Activated CD8-positive, alpha-beta memory T cell treated with anti-CD3 and anti-CD28 coated beads, Interleukin-2, amount 50 U/mL, for 24 hours (primary cell): ENCODE measurements around the gene CCT8.
"Not testable (repeated sequence)": the region's sequence is repeated elsewhere in the genome, so short reads cannot be mapped to it uniquely, and the experiment has no call there.

Experiments used
- DNase-seq: peaks from one replicate; pipeline ENCODE4 v3.0.0-alpha.2; 2020; ENCODE audit errors: extremely low read depth

CCT8 gene

GRCh38 chr21:29018540-29018939 lies 54.9 kb downstream of the CCT8 start:
- DNase-seq, result no peak

- DNase-seq, result no peak
Measured at GRCh38 chr21:29017639-29018237, 55.7 kb downstream of the CCT8 start.

GRCh38 chr21:29011236-29011635 lies 62.2 kb downstream of the CCT8 start:
- not testable (repeated sequence) for DNase-seq

DNA sequence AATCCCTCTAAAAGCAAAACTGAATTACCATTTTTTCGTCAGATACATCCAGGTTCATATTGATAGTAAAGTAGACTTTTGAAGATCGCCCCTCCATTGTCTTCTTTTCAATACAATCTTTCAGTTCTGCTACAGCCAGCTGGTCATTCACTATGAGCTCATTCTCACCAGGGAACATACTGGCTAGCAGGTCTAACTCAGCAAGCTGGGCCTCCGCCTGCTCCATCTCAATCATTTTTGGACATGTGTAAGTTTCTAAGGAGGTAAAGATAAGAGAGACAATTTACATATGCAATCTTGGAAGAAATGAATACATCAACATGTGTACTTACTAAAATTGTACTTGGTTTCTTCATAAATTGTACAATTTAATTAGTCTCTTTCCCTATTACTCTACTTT lies 65.1 kb downstream of the CCT8 start:
- no peak for DNase-seq

DNA sequence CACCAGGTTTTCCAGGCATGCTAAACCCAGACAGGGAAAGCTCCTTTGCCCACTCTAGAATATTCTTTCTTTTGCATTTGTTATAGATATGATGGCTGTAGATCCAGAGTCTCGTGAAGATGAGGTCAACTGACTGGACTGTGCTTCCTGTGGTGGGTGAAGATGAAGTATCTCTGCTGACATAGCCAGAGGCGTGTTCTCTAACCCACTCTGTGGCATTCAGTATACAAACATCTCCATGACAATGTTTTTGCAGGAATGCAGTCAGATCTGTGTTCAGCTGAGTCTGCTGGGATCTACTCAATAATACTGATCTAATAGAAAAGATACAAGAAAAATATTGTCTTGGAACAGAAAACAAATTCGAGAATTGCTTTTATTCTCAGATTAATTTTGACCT lies 65.6 kb downstream of the CCT8 start:
- DNase-seq, result no peak

DNA sequence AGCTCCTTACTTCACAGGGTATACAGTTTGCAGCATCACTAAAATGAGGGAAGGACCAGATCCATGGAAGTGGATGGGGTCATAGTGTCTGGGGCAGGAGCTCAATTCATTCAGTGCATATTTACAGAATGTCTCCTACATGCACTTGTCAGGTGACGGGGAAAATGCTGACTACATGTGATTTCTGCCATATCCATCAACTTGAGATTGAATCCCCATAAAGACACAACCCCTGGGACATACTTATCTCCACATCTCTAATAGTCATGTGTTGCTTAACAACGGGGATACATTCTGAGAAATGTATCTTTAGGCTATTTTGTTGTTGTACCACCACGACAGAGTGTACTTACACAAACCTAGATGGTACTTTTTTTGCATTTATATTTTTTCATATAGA lies 66.3 kb downstream of the CCT8 start:
- no peak for DNase-seq
